Limb (tissue), 2 donors: ENCODE results near the gene IFT81.
A peak's percentile ranks its signal among the peaks of the same experiment; 100 is the strongest.
"Not testable (repeated sequence)": the region's sequence is repeated elsewhere in the genome, so short reads cannot be mapped to it uniquely, and the experiment has no call there.

Experiments
- DNase-seq, 2 donors: peaks; one replicate each; pipeline ENCODE4 v3.0.0-alpha.2; 2016; ENCODE audit errors: extremely low spot score in 2 of 2

IFT81 gene

GRCh38 chr12:110124269-110124995 lies at the start of gene IFT81:
IFT81 (plus strand) TSS chr12:110124357; CDS start chr12:110127381, 3,024 bp downstream.
- peak; percentile 92 to 100 for DNase-seq

- DNase-seq, result no peak
Observed at GRCh38 chr12:110075880-110076279, 48.3 kb upstream of the IFT81 start.

- no peak for DNase-seq
Observed at GRCh38 chr12:110077800-110078199, 46.4 kb upstream of the IFT81 start.

- no peak for DNase-seq
Observed at GRCh38 chr12:110079477-110080400, 44.4 kb upstream of the IFT81 start.

GRCh38 chr12:110080410-110080809 lies 43.7 kb upstream of the IFT81 start:
- DNase-seq, result no peak

- no peak for DNase-seq
Observed at GRCh38 chr12:110084314-110085015, 39.7 kb upstream of the IFT81 start.

- DNase-seq, result not testable (repeated sequence)
Observed at GRCh38 chr12:110088216-110088615, 35.9 kb upstream of the IFT81 start.

GRCh38 chr12:110088936-110089335 lies 35.2 kb upstream of the IFT81 start:
- DNase-seq, result no peak

GRCh38 chr12:110090266-110091135 lies 33.7 kb upstream of the IFT81 start:
- no peak for DNase-seq

GRCh38 chr12:110091136-110091711 lies 32.9 kb upstream of the IFT81 start:
- DNase-seq, result no peak

- no peak for DNase-seq
Observed at GRCh38 chr12:110093631-110094311, 30.4 kb upstream of the IFT81 start.

GRCh38 chr12:110100315-110100970 lies 23.7 kb upstream of the IFT81 start:
- peak; percentile 79 to 81 for DNase-seq

- no peak for DNase-seq
Observed at GRCh38 chr12:110102255-110102654, 21.9 kb upstream of the IFT81 start.

- DNase-seq, result no peak
Observed at GRCh38 chr12:110104188-110105094, 19.7 kb upstream of the IFT81 start.

- no peak for DNase-seq
Observed at GRCh38 chr12:110105159-110105558, 19.0 kb upstream of the IFT81 start.

GRCh38 chr12:110105986-110106385 lies 18.2 kb upstream of the IFT81 start:
- DNase-seq, result no peak

- peak in 1 of 2 donors; percentile 57 for DNase-seq
Observed at GRCh38 chr12:110107369-110108281, 16.5 kb upstream of the IFT81 start.
